ENCODE data around the gene ANKRD9. TPM values are rescaled to one million over a fixed set of nuclear protein-coding genes. Genes with fewer than 3 reads are reported as not detected.

ANKRD9 gene
- total RNA-seq, 1 donor from 2014 or later: 158 TPM

- no peak for DNase-seq
- no peak for TF ChIP-seq CTCF (IDR thresholded peaks at IDR 0.05; ENCODE audit: borderline replicate concordance)
- Histone ChIP-seq H3K4me1 (peaks cover 26% of the 10 kb centered on the region), H3K27me3 (ENCODE audit: low read depth) (no peaks in the 10 kb centered on the region), H3K27ac (replicated peaks) (no peak overlapping the region), H3K9me3 (replicated peaks) (no peaks in the 10 kb centered on the region), H3K4me3 (no peak overlapping the region), H3K36me3 (peaks cover 14% of the 10 kb centered on the region)
- intact Hi-C loops (cut with micrococcal nuclease): no loop called here
These were observed 13.9 kb downstream of the ANKRD9 start for GRCh38 chr14:102495491-102496330.

GRCh38 chr14:102493585-102493984, 16.0 kb downstream of the ANKRD9 start:
- TF ChIP-seq CTCF (IDR thresholded peaks at IDR 0.05; ENCODE audit: borderline replicate concordance): no peak
- peaks cover 8% of the 10 kb centered on the region for H3K36me3 ChIP-seq
- H3K4me1 ChIP-seq: peaks cover 8% of the 10 kb centered on the region
- H3K9me3 ChIP-seq (replicated peaks): no peaks in the 10 kb centered on the region
- H3K27ac ChIP-seq (replicated peaks): no peak overlapping the region
- intact Hi-C loops (cut with micrococcal nuclease): no loop called here
- H3K27me3 ChIP-seq (ENCODE audit: low read depth): no peaks in the 10 kb centered on the region
- H3K4me3 ChIP-seq: no peak overlapping the region
- no peak for DNase-seq

GRCh38 chr14:102493096-102493495, 16.5 kb downstream of the ANKRD9 start:
- H3K4me3 ChIP-seq: no peak overlapping the region
- H3K4me1 ChIP-seq: peaks cover 3% of the 10 kb centered on the region
- TF ChIP-seq CTCF (IDR thresholded peaks at IDR 0.05; ENCODE audit: borderline replicate concordance): no peak
- intact Hi-C loops (cut with micrococcal nuclease): no loop called here
- DNase-seq: no peak
- H3K9me3 ChIP-seq (replicated peaks): no peaks in the 10 kb centered on the region
- H3K27me3 ChIP-seq (ENCODE audit: low read depth): no peaks in the 10 kb centered on the region
- H3K36me3 ChIP-seq: peaks cover 8% of the 10 kb centered on the region
- H3K27ac ChIP-seq (replicated peaks): no peak overlapping the region

- no peak for TF ChIP-seq CTCF (IDR thresholded peaks at IDR 0.05; ENCODE audit: borderline replicate concordance)
- intact Hi-C loops (cut with micrococcal nuclease): no loop called here
- Histone ChIP-seq H3K4me3 (no peak overlapping the region), H3K36me3 (peaks cover 8% of the 10 kb centered on the region), H3K4me1 (no peaks in the 10 kb centered on the region), H3K9me3 (replicated peaks) (no peaks in the 10 kb centered on the region), H3K27ac (replicated peaks) (no peak overlapping the region), H3K27me3 (ENCODE audit: low read depth) (no peaks in the 10 kb centered on the region)
- no peak for DNase-seq
These were observed 17.1 kb downstream of the ANKRD9 start for GRCh38 chr14:102492531-102492910.

GRCh38 chr14:102491786-102492530, 17.6 kb downstream of the ANKRD9 start:
- Histone ChIP-seq H3K27ac (replicated peaks) (no peak overlapping the region), H3K4me3 (no peak overlapping the region), H3K4me1 (peaks cover 5% of the 10 kb centered on the region), H3K36me3 (peaks cover 6% of the 10 kb centered on the region), H3K9me3 (replicated peaks) (no peaks in the 10 kb centered on the region), H3K27me3 (ENCODE audit: low read depth) (no peaks in the 10 kb centered on the region)
- intact Hi-C loops (cut with micrococcal nuclease): no loop called here
- DNase-seq: no peak
- TF ChIP-seq CTCF (IDR thresholded peaks at IDR 0.05; ENCODE audit: borderline replicate concordance): no peak

All from left ventricle myocardium inferior (tissue), 1 donor.